Endothelial cell of umbilical vein (primary cell): ENCODE data around the gene KCNC4. TPM values are rescaled to one million over a fixed set of nuclear protein-coding genes. Genes with fewer than 3 reads are reported as not detected.

Experiments
- BruUV-seq: library from RNA; stranded (reverse); fragments of 400-500 nt; replicated peaks from 2 replicates; lab custom pipeline; 2021; lab: Mats Ljungman, UMichigan
- CTCF ChIA-PET: fragments of 300-600, 350-600 bp; sonication (Branson Sonifier 250); formaldehyde crosslinking; loops from one replicate; lab custom pipeline; 2021; ENCODE audit warnings: antibody characterized with exemption, inconsistent platforms; lab: Charles Lee
- POLR2A ChIA-PET: fragments of 300-600, 350-600 bp; sonication (Branson Sonifier 250); formaldehyde crosslinking; loops from one replicate; lab custom pipeline; 2021; ENCODE audit warnings: antibody characterized with exemption, inconsistent platforms; lab: Charles Lee
- DNase-seq: peaks from one replicate; pipeline ENCODE4 v3.0.0-alpha.2; 2011; ENCODE audit warnings: low read depth, low spot score
- FAIRE-seq: peaks from 2 replicates; lab custom pipeline; 2011; peaks lifted over from hg19 to GRCh38; lab: Jason Lieb, UNC
- H2AFZ ChIP-seq: 2 replicates; pipeline ENCODE4 v1.6.0; 2012; ENCODE audit warnings: low read depth, low read length, control low read depth, inconsistent platforms
- H3K27ac ChIP-seq: 2 replicates; pipeline ENCODE4 v1.5.1; 2011; ENCODE audit warnings: low read depth, mild to moderate bottlenecking, control low read depth, low read length, moderate library complexity; ENCODE audit not compliant: insufficient read depth
- H3K27me3 ChIP-seq, 2 experiments: 2 replicates each; pipeline versions ENCODE4 v1.6.0 to v1.6.1; 2011; ENCODE audit warnings: low read length in 2 of 2, mixed read lengths in 1 of 2; ENCODE audit not compliant: control insufficient read depth in 2 of 2, insufficient read depth in 2 of 2
- H3K36me3 ChIP-seq, 2 experiments: 2 replicates in 1 of 2; 3 replicates in 1 of 2; pipeline ENCODE4 v1.5.1; 2011; ENCODE audit warnings: low read length in 2 of 2, mild to moderate bottlenecking in 1 of 2, moderate library complexity in 1 of 2; ENCODE audit not compliant: control insufficient read depth in 2 of 2, insufficient read depth in 2 of 2; ENCODE audit errors: extremely low read depth in 1 of 2
- H3K4me1 ChIP-seq: 3 replicates; pipeline ENCODE4 v1.5.1; 2011; ENCODE audit warnings: mild to moderate bottlenecking, low read length; ENCODE audit not compliant: control insufficient read depth, insufficient read depth; ENCODE audit errors: extremely low read depth
- H3K4me2 ChIP-seq: 2 replicates; pipeline ENCODE4 v1.6.1; 2011; ENCODE audit warnings: low read length, control low read depth, mixed read lengths; ENCODE audit not compliant: insufficient read depth
- H3K4me3 ChIP-seq, 3 experiments: fragments of 200-600 bp in 1 of 3; sonication (generic), shearing (Covaris generic) in 1 of 3; replicated peaks in 1 of 3; 2 replicates each; pipeline ENCODE4 v1.5.1; 2011 to 2016; ENCODE audit warnings: control low read depth in 3 of 3, low read length in 3 of 3, mild to moderate bottlenecking in 2 of 3, inconsistent platforms in 1 of 3, low read depth in 1 of 3, moderate library complexity in 1 of 3; ENCODE audit not compliant: insufficient read depth in 1 of 3
- H3K79me2 ChIP-seq: 2 replicates; pipeline ENCODE4 v1.6.0; 2012; ENCODE audit warnings: low read length, inconsistent platforms; ENCODE audit not compliant: control insufficient read depth, insufficient read depth
- H3K9ac ChIP-seq: replicated peaks from 2 replicates; pipeline ENCODE3; 2011; ENCODE audit warnings: low read length, control low read depth; ENCODE audit not compliant: insufficient read depth; ENCODE audit errors: extremely low read depth
- H3K9me1 ChIP-seq: replicated peaks from 3 replicates; pipeline ENCODE4 v1.6.0; 2011; ENCODE audit warnings: mild to moderate bottlenecking, low read length; ENCODE audit not compliant: control insufficient read depth, insufficient read depth; ENCODE audit errors: extremely low read depth
- H3K9me3 ChIP-seq: replicated peaks from 2 replicates; pipeline ENCODE4 v1.5.1; 2012; ENCODE audit warnings: low read length, inconsistent platforms; ENCODE audit not compliant: control insufficient read depth, insufficient read depth
- H4K20me1 ChIP-seq: replicated peaks from 2 replicates; pipeline ENCODE3; 2011; ENCODE audit warnings: mild to moderate bottlenecking, low read length; ENCODE audit not compliant: control insufficient read depth, insufficient read depth; ENCODE audit errors: extremely low read depth
- CTCF ChIP-seq, 2 donors: IDR thresholded peaks; 1 replicate in 1 of 2; 2 replicates in 1 of 2; pipeline ENCODE4 v1.5.1; 2011; ENCODE audit warnings: low read length in 2 of 2, mild to moderate bottlenecking in 2 of 2, moderate library complexity in 2 of 2, control low read depth in 1 of 2, inconsistent platforms in 1 of 2, low read depth in 1 of 2; ENCODE audit not compliant: insufficient read depth in 1 of 2; ENCODE audit errors: extremely low read depth in 1 of 2
- EZH2 ChIP-seq: IDR thresholded peaks from 2 replicates; pipeline ENCODE4 v1.6.1; 2012; ENCODE audit warnings: borderline replicate concordance, low read depth, mild to moderate bottlenecking, moderate library complexity, low read length, inconsistent platforms; ENCODE audit not compliant: severe bottlenecking
- GATA2 ChIP-seq: IDR thresholded peaks from 2 replicates; pipeline ENCODE4 v1.7.0; 2011; ENCODE audit warnings: low read depth, mild to moderate bottlenecking, moderate library complexity, mixed read lengths, low read length; ENCODE audit not compliant: insufficient read length, insufficient read depth
- JUN ChIP-seq: IDR thresholded peaks from 2 replicates; pipeline ENCODE4 v1.6.1; 2011; ENCODE audit warnings: borderline replicate concordance, low read depth; ENCODE audit not compliant: insufficient read length, insufficient read depth
- POLR2A ChIP-seq: IDR thresholded peaks from 2 replicates; pipeline ENCODE4 v1.6.1; 2012; ENCODE audit warnings: low read depth, mild to moderate bottlenecking, control low read depth, low read length
- dilution Hi-C: fragments of 300-500 bp; cut with MboI; formaldehyde crosslinking; loops from one replicate; pipeline ENCODE4 v1.15.0; 2019; ENCODE audit warnings: low sequenced_read_pairs; ENCODE audit not compliant: extremely low pct_ligation_motif_present
- intact Hi-C: fragments of 100-400 bp; cut with micrococcal nuclease; formaldehyde crosslinking; loops from one replicate; pipeline ENCODE4 v1.10.0; 2022
- polyA plus RNA-seq, 4 experiments: library from polyadenylated mRNA; depleted of rRNA in 3 of 4; stranded (reverse) in 3 of 4; unstranded in 1 of 4; fragments of >200 nt; gene quantifications; 2 replicates each; pipeline versions ENCODE4 v1.2.1 to v1.2.3, GENCODE V29; 2011 to 2012; ENCODE audit warnings: missing spikeins in 1 of 4
- total RNA-seq: library from RNA; stranded (reverse); gene quantifications from 2 replicates; pipeline ENCODE4 v1.2.3, GENCODE V29; 2021

KCNC4 gene
- total and polyA plus RNA-seq, 2 donors (not counting 3 experiments of a cell fraction or from before 2014, with no cell fraction given), result 6.7 to 22.5 TPM

DNA sequence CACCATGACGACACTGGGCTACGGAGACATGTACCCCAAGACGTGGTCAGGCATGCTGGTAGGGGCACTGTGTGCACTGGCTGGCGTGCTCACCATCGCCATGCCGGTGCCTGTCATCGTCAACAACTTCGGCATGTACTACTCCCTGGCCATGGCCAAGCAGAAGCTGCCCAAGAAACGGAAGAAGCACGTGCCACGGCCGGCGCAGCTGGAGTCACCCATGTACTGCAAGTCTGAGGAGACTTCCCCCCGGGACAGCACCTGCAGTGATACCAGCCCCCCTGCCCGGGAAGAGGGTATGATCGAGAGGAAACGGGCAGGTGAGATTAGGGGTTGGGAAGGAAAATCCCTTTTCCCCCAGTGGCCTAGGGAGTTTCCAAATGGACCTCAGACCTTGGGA, 13.5 kb downstream of the KCNC4 start:
- DNase-seq, result no peak
- H3K4me3 ChIP-seq, result no peak overlapping the region
- TF ChIP-seq POLR2A (no peak), EZH2 (no peak), CTCF (IDR thresholded peaks at IDR 0.05; ENCODE audit: extremely low read depth in 1 of 2, insufficient read depth in 1 of 2, low read depth in 1 of 2, low read length in 2 of 2) (no peak), GATA2 (no peak), JUN (no peak)
- H3K9me1 ChIP-seq, result no peaks in the 10 kb centered on the region
- no peaks in the 10 kb centered on the region for H3K4me1 ChIP-seq
- H3K36me3 ChIP-seq, result peaks cover 0 to 11% of the 10 kb centered on the region in 2 experiments
- no peak overlapping the region for H2AFZ ChIP-seq
- no peak overlapping the region for H3K4me2 ChIP-seq
- no peaks in the 10 kb centered on the region for H3K79me2 ChIP-seq
- H3K27ac ChIP-seq, result no peak overlapping the region
- H3K9me3 ChIP-seq, result no peaks in the 10 kb centered on the region
- no peaks in the 10 kb centered on the region for H4K20me1 ChIP-seq
- POLR2A ChIA-PET, result no interaction called here
- no TSS peak for BruUV-seq
- no peak for FAIRE-seq
- no peak overlapping the region for H3K9ac ChIP-seq
- dilution Hi-C loops, result no loop called here
- intact Hi-C loops, result no loop called here
- CTCF ChIA-PET, result interaction anchor here (1.4 to 1.8 kb wide), 2 partner anchors 16 to 89 kb away, joined by 4 to 5 read pairs; no protein-coding TSS in a partner anchor
- no peaks in the 10 kb centered on the region for H3K27me3 ChIP-seq
